RWPE1 (cell line): ENCODE data around the gene NEU4.
"Not testable (repeated sequence)": the region's sequence is repeated elsewhere in the genome, so short reads cannot be mapped to it uniquely, and the experiment has no call there.

Experiments used
- CTCF ChIA-PET: fragments of 350-600 bp; sonication (Branson Sonifier 250); formaldehyde crosslinking; extraction: SDS; loops from one replicate; lab custom pipeline; 2021; lab: Yijun Ruan, JAX
- POLR2A ChIA-PET: fragments of 400-600 bp; formaldehyde crosslinking; extraction: SDS; loops from one replicate; lab custom pipeline; 2020; ENCODE audit warnings: antibody characterized with exemption; ENCODE audit not compliant: low non-redundant PET; lab: Yijun Ruan, JAX
- DNase-seq: peaks from one replicate; pipeline ENCODE4 v3.0.0; 2012; ENCODE audit warnings: low spot score
- H3K27ac ChIP-seq: fragments of 450-650 bp; 2 replicates; pipeline ENCODE4 v1.5.1; 2017
- TF ChIP-seq, protein P1 (sequence below): fragments of 450-650 bp; conservative IDR thresholded peaks from 2 replicates; pipeline ENCODE4 v1.5.1; 2017; ENCODE audit warnings: low read depth, mild to moderate bottlenecking

NEU4 gene

GRCh38 chr2:241821460-241822263, 12.7 kb downstream of the NEU4 start:
- TF ChIP-seq, protein P1, sequence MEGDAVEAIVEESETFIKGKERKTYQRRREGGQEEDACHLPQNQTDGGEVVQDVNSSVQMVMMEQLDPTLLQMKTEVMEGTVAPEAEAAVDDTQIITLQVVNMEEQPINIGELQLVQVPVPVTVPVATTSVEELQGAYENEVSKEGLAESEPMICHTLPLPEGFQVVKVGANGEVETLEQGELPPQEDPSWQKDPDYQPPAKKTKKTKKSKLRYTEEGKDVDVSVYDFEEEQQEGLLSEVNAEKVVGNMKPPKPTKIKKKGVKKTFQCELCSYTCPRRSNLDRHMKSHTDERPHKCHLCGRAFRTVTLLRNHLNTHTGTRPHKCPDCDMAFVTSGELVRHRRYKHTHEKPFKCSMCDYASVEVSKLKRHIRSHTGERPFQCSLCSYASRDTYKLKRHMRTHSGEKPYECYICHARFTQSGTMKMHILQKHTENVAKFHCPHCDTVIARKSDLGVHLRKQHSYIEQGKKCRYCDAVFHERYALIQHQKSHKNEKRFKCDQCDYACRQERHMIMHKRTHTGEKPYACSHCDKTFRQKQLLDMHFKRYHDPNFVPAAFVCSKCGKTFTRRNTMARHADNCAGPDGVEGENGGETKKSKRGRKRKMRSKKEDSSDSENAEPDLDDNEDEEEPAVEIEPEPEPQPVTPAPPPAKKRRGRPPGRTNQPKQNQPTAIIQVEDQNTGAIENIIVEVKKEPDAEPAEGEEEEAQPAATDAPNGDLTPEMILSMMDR: no peak
- POLR2A ChIA-PET: no interaction called here
- CTCF ChIA-PET: no interaction called here
- H3K27ac ChIP-seq: no peak overlapping the region
- DNase-seq: no peak

DNA sequence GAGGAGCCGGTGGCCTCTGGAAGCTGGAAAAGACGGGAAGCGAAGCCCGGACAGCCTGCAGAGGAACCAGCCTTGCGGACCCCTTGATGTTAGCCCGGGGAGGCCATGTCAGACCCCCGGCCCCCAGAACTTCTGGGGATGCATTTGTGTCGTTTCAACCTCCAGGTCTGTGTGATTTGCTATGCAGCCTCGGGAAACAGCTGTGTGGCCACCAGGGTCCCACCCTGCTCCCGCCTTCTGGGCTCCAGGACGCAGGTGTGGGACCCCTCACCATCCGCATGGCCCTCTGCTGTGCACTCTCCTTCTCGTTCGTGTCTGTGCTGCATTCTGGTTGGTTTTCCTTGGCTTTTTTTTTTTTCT, 13.3 kb downstream of the NEU4 start:
- no peak overlapping the region for H3K27ac ChIP-seq
- CTCF ChIA-PET: no interaction called here
- TF ChIP-seq, protein P1: no peak
- DNase-seq: no peak
- POLR2A ChIA-PET: no interaction called here

- POLR2A ChIA-PET, CTCF ChIA-PET, H3K27ac ChIP-seq, DNase-seq: not testable (repeated sequence)
Observed at GRCh38 chr2:241823531-241824437, 14.8 kb downstream of the NEU4 start.

GRCh38 chr2:241827394-241827793, 18.4 kb downstream of the NEU4 start:
- ChIA-PET CTCF (interaction anchor here (0.7 kb wide), 1 partner anchor 80 kb away, joined by 3 read pairs; no protein-coding TSS in a partner anchor), POLR2A (no interaction called here)
- no peak overlapping the region for H3K27ac ChIP-seq
- TF ChIP-seq, protein P1: no peak
- no peak for DNase-seq

GRCh38 chr2:241833101-241833663, 24.2 kb downstream of the NEU4 start:
- no peak for DNase-seq
- H3K27ac ChIP-seq: no peak overlapping the region
- CTCF ChIA-PET: interaction anchor here (0.8 kb wide), 1 partner anchor 118 kb away, joined by 3 read pairs; no protein-coding TSS in a partner anchor
- TF ChIP-seq, protein P1: no peak
- POLR2A ChIA-PET: no interaction called here

DNA sequence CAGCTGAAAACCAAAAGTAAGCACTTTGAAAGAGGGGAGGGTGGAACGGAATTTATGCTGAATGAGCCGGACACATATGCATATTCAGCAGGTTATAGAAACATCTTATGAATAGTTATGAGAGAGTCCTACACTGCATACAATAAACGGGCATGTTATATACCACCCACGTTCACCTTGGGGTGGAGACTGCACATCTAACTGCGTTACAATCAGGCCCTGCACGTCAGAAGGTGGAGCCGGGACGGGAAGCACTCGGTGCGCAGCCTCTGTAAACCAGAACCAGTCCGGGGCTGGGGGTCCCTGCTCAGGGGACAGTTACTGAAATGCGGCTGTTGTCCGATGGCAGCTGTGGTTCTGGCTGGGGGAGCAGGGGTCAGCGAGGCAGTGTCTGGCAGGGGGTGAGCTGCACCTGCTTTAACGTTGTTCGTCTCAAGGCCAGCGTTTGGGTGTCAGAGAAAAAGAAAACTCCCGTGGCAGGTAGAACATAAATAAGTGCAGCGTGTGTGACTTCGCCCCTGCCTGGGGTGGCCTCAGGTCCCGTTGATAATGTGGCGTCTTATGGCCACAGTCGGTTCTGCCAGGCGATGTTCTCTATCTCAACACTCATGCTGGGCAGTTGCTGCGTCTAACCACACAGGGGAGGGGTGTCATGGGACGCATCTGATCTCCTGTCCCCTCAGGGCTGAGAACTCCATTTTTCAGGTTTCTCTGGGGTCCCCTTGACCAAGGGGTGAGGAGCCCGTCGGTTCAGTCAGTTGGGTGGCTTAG, 24.9 kb downstream of the NEU4 start:
- CTCF ChIA-PET: interaction anchor here (0.6 kb wide), 1 partner anchor 133 kb away, joined by 4 read pairs; no protein-coding TSS in a partner anchor
- POLR2A ChIA-PET, DNase-seq: not testable (repeated sequence)

More for the DNA sequence above, 24.9 kb downstream of the NEU4 start:
- H3K27ac ChIP-seq: not testable (repeated sequence)
